Duodenal mucosa (tissue), 2 donors: ENCODE measurements around the gene PCDHGA4.
A peak's percentile ranks its signal among the peaks of the same experiment; 100 is the strongest.
"Not testable (repeated sequence)": the region's sequence is repeated elsewhere in the genome, so short reads cannot be mapped to it uniquely, and the experiment has no call there.

Source experiments
- H3K27ac ChIP-seq: one replicate; pipeline ENCODE4 v1.7.0; 2013; ENCODE audit warnings: low read depth, low read length
- H3K27me3 ChIP-seq, 2 donors: one replicate each; pipeline ENCODE4 v1.7.0; 2013; ENCODE audit warnings: low read length in 2 of 2, control low read depth in 1 of 2; ENCODE audit not compliant: insufficient read depth in 2 of 2, control insufficient read depth in 1 of 2
- H3K36me3 ChIP-seq, 2 donors: one replicate each; pipeline ENCODE4 v1.7.0; 2013; ENCODE audit warnings: low read length in 2 of 2, control low read depth in 1 of 2; ENCODE audit not compliant: insufficient read depth in 2 of 2, control insufficient read depth in 1 of 2
- H3K4me1 ChIP-seq, 2 donors: one replicate each; pipeline ENCODE4 v1.7.0; 2013; ENCODE audit warnings: low read length in 2 of 2, control low read depth in 1 of 2; ENCODE audit not compliant: insufficient read depth in 2 of 2, control insufficient read depth in 1 of 2
- H3K4me3 ChIP-seq, 2 donors: one replicate each; pipeline ENCODE4 v1.7.0; 2013; ENCODE audit warnings: low read length in 2 of 2, low read depth in 1 of 2
- H3K9ac ChIP-seq, 2 donors: one replicate each; pipeline ENCODE4 v1.7.0; 2013; ENCODE audit warnings: low read length in 2 of 2, low read depth in 1 of 2
- H3K9me3 ChIP-seq, 2 donors: one replicate each; pipeline ENCODE4 v1.7.0; 2013; ENCODE audit warnings: low read length in 2 of 2, control low read depth in 1 of 2; ENCODE audit not compliant: control insufficient read depth in 1 of 2

The PCDHGA4 gene

DNA sequence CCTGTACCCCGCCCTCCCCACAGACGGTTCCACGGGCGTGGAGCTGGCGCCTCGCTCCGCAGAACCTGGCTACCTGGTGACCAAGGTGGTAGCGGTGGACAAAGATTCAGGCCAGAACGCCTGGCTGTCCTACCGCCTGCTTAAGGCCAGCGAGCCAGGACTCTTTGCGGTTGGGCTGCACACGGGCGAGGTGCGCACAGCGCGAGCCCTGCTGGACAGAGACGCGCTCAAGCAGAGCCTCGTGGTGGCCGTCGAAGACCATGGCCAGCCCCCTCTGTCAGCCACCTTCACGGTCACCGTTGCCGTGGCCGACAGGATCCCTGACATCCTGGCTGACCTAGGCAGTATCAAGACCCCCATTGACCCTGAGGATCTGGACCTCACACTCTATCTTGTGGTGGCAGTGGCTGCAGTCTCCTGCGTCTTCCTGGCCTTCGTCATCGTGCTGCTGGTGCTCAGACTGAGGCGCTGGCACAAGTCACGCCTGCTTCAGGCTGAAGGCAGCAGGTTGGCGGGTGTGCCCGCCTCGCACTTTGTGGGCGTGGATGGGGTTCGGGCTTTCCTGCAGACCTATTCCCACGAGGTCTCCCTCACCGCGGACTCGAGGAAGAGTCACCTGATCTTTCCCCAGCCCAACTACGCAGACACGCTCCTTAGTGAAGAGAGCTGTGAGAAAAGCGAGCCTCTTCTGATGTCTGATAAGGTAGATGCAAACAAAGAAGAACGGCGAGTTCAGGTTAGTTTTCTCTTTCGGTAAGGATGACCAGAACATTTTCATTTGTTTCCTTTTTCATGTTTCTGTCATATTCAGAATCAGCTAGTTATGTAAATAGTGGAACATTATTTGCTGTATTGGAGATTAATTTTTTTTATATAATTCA, 11.4 kb downstream of the PCDHGA4 start:
- H3K36me3 ChIP-seq, result no peaks in the 10 kb centered on the region
- no peak overlapping the region for H3K4me3 ChIP-seq
- H3K27me3 ChIP-seq, result peaks cover 0 to 5% of the 10 kb centered on the region in 2 donors
- no peak overlapping the region for H3K27ac ChIP-seq
- no peaks in the 10 kb centered on the region for H3K4me1 ChIP-seq
- H3K9me3 ChIP-seq, result peaks cover 34 to 38% of the 10 kb centered on the region in 2 donors
- no peak overlapping the region for H3K9ac ChIP-seq

GRCh38 chr5:141369994-141370848, 15.4 kb downstream of the PCDHGA4 start, which contains the start of gene PCDHGB3:
PCDHGB3 (plus strand) TSS chr5:141370242; CDS start chr5:141370395, 153 bp downstream.
- peaks cover 0 to 5% of the 10 kb centered on the region in 2 donors for H3K27me3 ChIP-seq
- H3K4me1 ChIP-seq, result no peaks in the 10 kb centered on the region
- no peak within 1 kb of the TSS for H3K9ac ChIP-seq
- peak within 1 kb of the TSS; percentile 18 to 49 for H3K4me3 ChIP-seq
- H3K9me3 ChIP-seq, result peaks cover 38 to 46% of the 10 kb centered on the region in 2 donors
- no peak within 1 kb of the TSS for H3K27ac ChIP-seq
- H3K36me3 ChIP-seq, result no peaks in the 10 kb centered on the region

- Histone ChIP-seq H3K9ac (no peak overlapping the region), H3K9me3 (peaks cover 40 to 47% of the 10 kb centered on the region in 2 donors), H3K27me3 (peaks cover 0 to 5% of the 10 kb centered on the region in 2 donors), H3K4me3 (peak overlapping the region in 1 of 2 donors; percentile 21), H3K4me1 (no peaks in the 10 kb centered on the region), H3K27ac (no peak overlapping the region), H3K36me3 (no peaks in the 10 kb centered on the region)
Observed at GRCh38 chr5:141371572-141372475, 17.0 kb downstream of the PCDHGA4 start.

DNA sequence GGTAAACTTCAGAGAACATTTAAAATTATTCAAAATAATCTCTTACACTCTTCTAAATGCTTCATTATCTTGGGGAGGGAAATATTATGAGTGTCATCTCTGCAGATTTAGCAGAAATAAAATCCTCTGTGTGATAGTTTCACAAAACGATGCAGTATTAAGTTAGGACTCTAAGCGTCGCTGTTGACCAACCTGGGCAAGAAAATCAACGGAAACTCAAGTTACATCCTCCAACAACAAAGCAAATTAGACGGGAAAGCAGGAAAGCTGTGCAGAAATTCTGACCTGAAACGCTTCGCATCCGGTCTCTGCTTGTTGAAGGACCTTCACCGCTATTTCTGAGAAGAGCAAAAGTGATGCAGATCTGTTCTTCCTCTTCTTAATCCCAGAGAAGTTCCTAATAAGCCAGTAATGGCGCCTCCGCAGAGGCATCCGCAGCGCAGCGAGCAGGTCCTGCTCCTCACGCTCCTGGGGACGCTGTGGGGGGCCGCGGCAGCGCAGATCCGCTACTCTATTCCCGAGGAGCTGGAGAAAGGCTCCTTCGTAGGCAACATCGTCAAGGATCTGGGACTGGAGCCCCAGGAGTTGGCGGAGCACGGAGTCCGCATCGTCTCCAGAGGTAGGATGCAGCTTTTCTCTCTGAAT, 19.0 kb downstream of the PCDHGA4 start, which contains the start of gene PCDHGA6:
Gene PCDHGA6 (plus strand): TSS at position 219 of the 645 bp plus-strand sequence. CDS start 193 bp downstream, at position 412.
- no peak within 1 kb of the TSS for H3K27ac ChIP-seq
- H3K36me3 ChIP-seq, result no peaks in the 10 kb centered on the region
- H3K27me3 ChIP-seq, result peaks cover 0 to 5% of the 10 kb centered on the region in 2 donors
- H3K4me3 ChIP-seq, result peak within 1 kb of the TSS in 1 of 2 donors; percentile 43
- no peaks in the 10 kb centered on the region for H3K4me1 ChIP-seq
- H3K9me3 ChIP-seq, result peaks cover 40 to 49% of the 10 kb centered on the region in 2 donors
- no peak within 1 kb of the TSS for H3K9ac ChIP-seq

DNA sequence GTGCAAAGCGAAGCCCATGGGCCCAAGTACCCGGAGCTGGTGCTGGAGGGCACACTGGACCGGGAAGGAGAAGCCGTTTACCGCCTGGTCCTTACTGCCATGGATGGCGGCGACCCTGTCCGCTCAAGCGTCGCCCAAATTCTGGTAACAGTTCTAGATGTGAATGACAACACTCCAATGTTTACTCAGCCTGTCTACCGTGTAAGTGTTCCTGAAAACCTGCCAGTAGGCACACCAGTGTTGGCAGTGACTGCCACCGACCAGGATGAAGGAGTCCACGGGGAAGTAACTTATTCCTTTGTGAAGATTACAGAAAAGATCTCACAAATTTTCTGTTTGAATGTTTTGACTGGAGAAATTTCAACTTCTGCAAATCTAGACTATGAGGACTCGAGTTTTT, 19.8 kb downstream of the PCDHGA4 start:
- peaks cover 0 to 5% of the 10 kb centered on the region in 2 donors for H3K27me3 ChIP-seq
- no peak overlapping the region for H3K27ac ChIP-seq
- H3K4me3 ChIP-seq, result no peak overlapping the region
- H3K9ac ChIP-seq, result no peak overlapping the region
- H3K9me3 ChIP-seq, result peaks cover 40 to 49% of the 10 kb centered on the region in 2 donors
- no peaks in the 10 kb centered on the region for H3K4me1 ChIP-seq
- no peaks in the 10 kb centered on the region for H3K36me3 ChIP-seq

GRCh38 chr5:141375444-141376155, 20.8 kb downstream of the PCDHGA4 start:
- H3K4me1 ChIP-seq, H3K36me3 ChIP-seq, H3K27me3 ChIP-seq, H3K9ac ChIP-seq, H3K4me3 ChIP-seq, H3K27ac ChIP-seq: not testable (repeated sequence)
- peaks cover 33 to 47% of the 10 kb centered on the region in 2 donors for H3K9me3 ChIP-seq

DNA sequence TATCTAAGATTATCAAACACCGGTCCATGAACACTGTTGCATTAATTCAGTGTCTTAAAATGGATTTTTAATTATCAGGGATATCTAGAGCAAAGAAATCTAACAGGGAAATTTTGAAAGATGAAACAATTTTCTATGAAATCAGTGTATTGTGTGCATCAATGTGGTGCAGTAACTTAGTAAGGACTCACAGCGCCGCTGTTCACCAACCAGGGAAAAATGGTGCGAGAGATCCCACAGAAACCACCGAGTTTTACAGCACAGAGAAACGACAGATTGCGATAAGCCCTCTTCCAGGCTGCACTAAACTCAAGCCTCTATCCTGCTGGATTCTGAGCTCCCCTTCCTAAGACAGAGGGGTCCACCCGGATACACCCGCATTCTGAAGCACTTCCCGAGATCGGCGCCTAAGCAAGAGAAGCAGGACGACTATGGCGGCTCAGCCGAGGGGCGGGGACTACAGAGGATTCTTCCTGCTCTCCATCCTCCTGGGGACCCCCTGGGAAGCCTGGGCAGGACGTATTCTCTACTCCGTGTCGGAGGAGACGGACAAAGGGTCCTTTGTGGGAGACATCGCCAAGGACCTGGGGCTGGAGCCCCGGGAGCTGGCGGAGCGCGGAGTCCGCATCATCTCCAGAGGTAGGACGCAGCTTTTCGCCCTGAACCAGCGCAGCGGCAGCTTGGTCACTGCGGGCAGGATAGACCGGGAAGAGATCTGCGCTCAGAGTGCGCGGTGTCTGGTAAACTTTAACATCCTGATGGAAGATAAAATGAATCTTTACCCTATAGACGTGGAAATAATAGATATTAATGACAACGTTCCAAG, 27.9 kb downstream of the PCDHGA4 start, which contains the start of gene PCDHGA7:
Gene PCDHGA7 (plus strand): TSS at position 274 of the 826 bp plus-strand sequence. CDS start 158 bp downstream, at position 432.
- Histone ChIP-seq H3K27me3 (peaks cover 0 to 5% of the 10 kb centered on the region in 2 donors), H3K9me3 (peaks cover 11 to 24% of the 10 kb centered on the region in 2 donors), H3K4me1 (no peaks in the 10 kb centered on the region), H3K27ac (no peak within 1 kb of the TSS), H3K4me3 (peak within 1 kb of the TSS; percentile 25 to 43), H3K9ac (no peak within 1 kb of the TSS), H3K36me3 (no peaks in the 10 kb centered on the region)

- H3K36me3 ChIP-seq, result no peaks in the 10 kb centered on the region
- no peaks in the 10 kb centered on the region for H3K4me1 ChIP-seq
- H3K4me3 ChIP-seq, result peak overlapping the region; percentile 23 to 43
- peaks cover 0 to 5% of the 10 kb centered on the region in 2 donors for H3K27me3 ChIP-seq
- H3K27ac ChIP-seq, result no peak overlapping the region
- peaks cover 13 to 27% of the 10 kb centered on the region in 2 donors for H3K9me3 ChIP-seq
- H3K9ac ChIP-seq, result no peak overlapping the region
Observed at GRCh38 chr5:141383345-141383744, 28.5 kb downstream of the PCDHGA4 start.
